Measurements from ENCODE around the gene ERCC6L.
"Not testable (repeated sequence)": the region's sequence is repeated elsewhere in the genome, so short reads cannot be mapped to it uniquely, and the experiment has no call there.

The ERCC6L gene

DNA sequence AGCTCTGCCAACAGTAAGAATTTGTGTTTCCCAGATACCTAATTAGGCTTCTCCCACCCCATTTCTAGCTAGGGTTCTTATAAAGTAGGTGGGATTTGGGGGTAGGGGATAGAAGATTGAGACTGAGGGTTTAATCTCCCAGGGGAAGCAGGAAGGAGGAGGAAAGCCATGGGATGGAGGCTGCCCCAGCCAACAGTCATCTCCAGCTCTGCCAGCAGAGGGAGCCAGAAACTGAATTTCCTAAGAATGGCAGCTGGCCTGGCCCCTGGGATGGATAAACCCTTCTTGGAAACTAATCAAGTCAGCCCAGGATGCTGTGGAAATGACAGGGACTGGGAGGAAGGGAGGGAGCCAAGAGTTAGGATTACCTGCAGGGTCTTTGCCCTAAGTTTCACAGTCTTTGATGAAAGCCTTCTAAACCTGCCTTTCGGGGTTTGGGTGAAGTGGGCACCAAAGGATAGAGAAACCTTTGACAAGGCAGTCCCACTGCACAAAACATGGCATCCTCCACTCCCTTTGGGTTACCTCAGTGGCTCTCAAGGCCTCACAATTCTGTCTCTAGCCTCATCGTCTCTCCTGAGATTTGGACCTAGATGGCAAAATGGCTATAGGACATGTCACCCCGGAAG lies 6.7 kb upstream of the ERCC6L start:
- TF ChIP-seq, protein P1, sequence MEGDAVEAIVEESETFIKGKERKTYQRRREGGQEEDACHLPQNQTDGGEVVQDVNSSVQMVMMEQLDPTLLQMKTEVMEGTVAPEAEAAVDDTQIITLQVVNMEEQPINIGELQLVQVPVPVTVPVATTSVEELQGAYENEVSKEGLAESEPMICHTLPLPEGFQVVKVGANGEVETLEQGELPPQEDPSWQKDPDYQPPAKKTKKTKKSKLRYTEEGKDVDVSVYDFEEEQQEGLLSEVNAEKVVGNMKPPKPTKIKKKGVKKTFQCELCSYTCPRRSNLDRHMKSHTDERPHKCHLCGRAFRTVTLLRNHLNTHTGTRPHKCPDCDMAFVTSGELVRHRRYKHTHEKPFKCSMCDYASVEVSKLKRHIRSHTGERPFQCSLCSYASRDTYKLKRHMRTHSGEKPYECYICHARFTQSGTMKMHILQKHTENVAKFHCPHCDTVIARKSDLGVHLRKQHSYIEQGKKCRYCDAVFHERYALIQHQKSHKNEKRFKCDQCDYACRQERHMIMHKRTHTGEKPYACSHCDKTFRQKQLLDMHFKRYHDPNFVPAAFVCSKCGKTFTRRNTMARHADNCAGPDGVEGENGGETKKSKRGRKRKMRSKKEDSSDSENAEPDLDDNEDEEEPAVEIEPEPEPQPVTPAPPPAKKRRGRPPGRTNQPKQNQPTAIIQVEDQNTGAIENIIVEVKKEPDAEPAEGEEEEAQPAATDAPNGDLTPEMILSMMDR (IDR thresholded peaks at IDR 0.05; ENCODE audit: low read depth, low read length): peak; percentile 84
- no peaks in the 10 kb centered on the region for H3K27me3 ChIP-seq (ENCODE audit: insufficient read depth, low read depth, severe bottlenecking)
- no peak overlapping the region for H3K4me3 ChIP-seq (ENCODE audit: low read depth, low read length)
- H3K9me3 ChIP-seq (ENCODE audit: severe bottlenecking): no peaks in the 10 kb centered on the region
- H3K27ac ChIP-seq: no peak overlapping the region
- peak; percentile 80 for DNase-seq
- H3K36me3 ChIP-seq: no peaks in the 10 kb centered on the region

- Histone ChIP-seq H3K27ac (no peak overlapping the region), H3K4me3 (ENCODE audit: low read depth, low read length) (no peak overlapping the region), H3K36me3 (no peaks in the 10 kb centered on the region), H3K9me3 (ENCODE audit: severe bottlenecking) (no peaks in the 10 kb centered on the region), H3K27me3 (ENCODE audit: insufficient read depth, low read depth, severe bottlenecking) (no peaks in the 10 kb centered on the region)
- no peak for DNase-seq
- TF ChIP-seq, protein P1 (IDR thresholded peaks at IDR 0.05; ENCODE audit: low read depth, low read length): no peak
Measured at GRCh38 chrX:72243472-72243871, 4.6 kb upstream of the ERCC6L start.

DNA sequence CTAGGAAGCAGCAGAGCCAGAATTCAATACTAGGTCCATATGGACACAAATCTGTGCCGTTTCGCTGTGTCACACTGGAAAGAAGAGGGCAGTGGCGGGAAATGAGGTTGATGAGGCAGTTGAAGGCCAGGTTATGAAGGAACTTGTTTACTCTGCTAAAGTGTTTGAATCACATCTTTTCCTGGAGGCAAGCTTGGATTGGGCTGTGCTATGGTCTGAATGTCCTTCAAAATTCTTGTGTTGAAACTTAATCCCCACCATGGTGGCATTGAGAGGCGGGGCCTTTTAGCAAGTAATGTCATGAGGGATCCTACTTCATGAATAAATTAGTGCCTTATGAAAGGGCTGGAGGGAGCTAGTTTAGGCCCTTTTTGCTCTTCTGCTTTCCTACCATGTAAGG lies 2.1 kb upstream of the ERCC6L start:
- Histone ChIP-seq H3K4me3 (ENCODE audit: low read depth, low read length) (no peak overlapping the region), H3K36me3 (peaks cover 12% of the 10 kb centered on the region), H3K9me3 (ENCODE audit: severe bottlenecking) (no peaks in the 10 kb centered on the region), H3K27me3 (ENCODE audit: insufficient read depth, low read depth, severe bottlenecking) (no peaks in the 10 kb centered on the region), H3K27ac (no peak overlapping the region)
- TF ChIP-seq, protein P1 (IDR thresholded peaks at IDR 0.05; ENCODE audit: low read depth, low read length): no peak
- no peak for DNase-seq

GRCh38 chrX:72238183-72238582 lies 644 bp downstream of the ERCC6L start:
- Histone ChIP-seq H3K36me3 (peaks cover 17% of the 10 kb centered on the region), H3K27me3 (ENCODE audit: insufficient read depth, low read depth, severe bottlenecking) (no peaks in the 10 kb centered on the region), H3K4me3 (ENCODE audit: low read depth, low read length) (peak overlapping the region; percentile 65), H3K27ac (peak overlapping the region; percentile 82), H3K9me3 (ENCODE audit: severe bottlenecking) (no peaks in the 10 kb centered on the region)
- TF ChIP-seq, protein P1 (IDR thresholded peaks at IDR 0.05; ENCODE audit: low read depth, low read length): no peak
- DNase-seq: no peak

DNA sequence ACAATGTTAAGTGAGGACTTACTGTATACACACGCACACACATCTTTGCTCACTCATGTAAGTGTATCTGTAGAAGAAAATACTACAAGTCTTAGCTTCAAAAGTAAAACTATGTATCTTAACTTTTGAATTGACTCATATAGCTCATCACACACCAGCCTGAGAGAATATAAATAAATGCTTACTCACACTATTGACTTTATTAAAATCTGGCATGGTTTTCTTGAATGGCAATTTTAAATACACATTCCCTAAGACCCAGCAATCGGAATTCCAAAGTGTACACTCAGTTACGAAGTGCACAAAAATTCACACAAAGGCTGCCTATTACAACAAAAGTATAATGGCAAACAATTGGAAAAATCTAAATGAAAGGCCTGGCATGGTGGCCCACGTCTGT lies 2.0 kb downstream of the ERCC6L start:
- Histone ChIP-seq H3K36me3 (peaks cover 17% of the 10 kb centered on the region), H3K9me3 (ENCODE audit: severe bottlenecking) (no peaks in the 10 kb centered on the region), H3K27ac (no peak overlapping the region), H3K4me3 (ENCODE audit: low read depth, low read length) (no peak overlapping the region), H3K27me3 (ENCODE audit: insufficient read depth, low read depth, severe bottlenecking) (no peaks in the 10 kb centered on the region)
- TF ChIP-seq, protein P1 (IDR thresholded peaks at IDR 0.05; ENCODE audit: low read depth, low read length): no peak
- DNase-seq: no peak

GRCh38 chrX:72230290-72230689 lies 8.5 kb downstream of the ERCC6L start:
- no peak overlapping the region for H3K27ac ChIP-seq
- H3K27me3 ChIP-seq (ENCODE audit: insufficient read depth, low read depth, severe bottlenecking): no peaks in the 10 kb centered on the region
- no peak overlapping the region for H3K4me3 ChIP-seq (ENCODE audit: low read depth, low read length)
- H3K9me3 ChIP-seq (ENCODE audit: severe bottlenecking): no peaks in the 10 kb centered on the region
- DNase-seq: no peak
- peaks cover 9% of the 10 kb centered on the region for H3K36me3 ChIP-seq
- TF ChIP-seq, protein P1 (IDR thresholded peaks at IDR 0.05; ENCODE audit: low read depth, low read length): no peak

DNA sequence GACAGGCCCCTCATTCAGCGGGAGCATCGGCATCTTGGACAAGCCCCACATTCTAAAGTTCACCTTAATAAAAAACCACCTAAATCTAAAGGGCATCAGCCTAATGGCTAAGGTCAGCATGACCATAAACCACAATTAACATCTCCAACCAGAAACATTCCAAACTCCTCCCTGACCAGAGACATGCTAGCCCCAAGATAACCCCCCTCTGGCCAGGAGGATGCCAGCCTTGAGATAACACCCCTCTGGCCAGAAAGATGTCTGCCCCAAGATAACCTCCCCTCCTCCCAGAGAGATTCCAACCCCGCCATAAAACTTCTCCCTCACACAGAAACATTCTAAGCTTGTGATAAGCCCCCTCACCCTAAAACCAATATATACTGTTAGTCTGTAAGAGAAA lies 18.5 kb downstream of the ERCC6L start:
- H3K27me3 ChIP-seq (ENCODE audit: insufficient read depth, low read depth, severe bottlenecking): not testable (repeated sequence)

More for the DNA sequence above, 18.5 kb downstream of the ERCC6L start:
- peaks cover 20% of the 10 kb centered on the region for H3K36me3 ChIP-seq
- H3K27ac ChIP-seq; DNase-seq; H3K9me3 ChIP-seq (ENCODE audit: severe bottlenecking); H3K4me3 ChIP-seq (ENCODE audit: low read depth, low read length): not testable (repeated sequence)

Measured in WERI-Rb-1 (cell line).